Stimulated activated CD8-positive, alpha-beta memory T cell treated with anti-CD3 and anti-CD28 coated beads, Interleukin-7, amount 100 ng/mL, for 4 hours (primary cell): ENCODE measurements around the gene CCDC12.

Source experiments
- DNase-seq, 2 donors: peaks; one replicate each; pipeline ENCODE4 v3.0.0-alpha.2; 2020; ENCODE audit warnings: low read depth in 2 of 2

CCDC12 gene

GRCh38 chr3:46938118-46938517 lies 38.4 kb downstream of the CCDC12 start:
- DNase-seq, result no peak

DNA sequence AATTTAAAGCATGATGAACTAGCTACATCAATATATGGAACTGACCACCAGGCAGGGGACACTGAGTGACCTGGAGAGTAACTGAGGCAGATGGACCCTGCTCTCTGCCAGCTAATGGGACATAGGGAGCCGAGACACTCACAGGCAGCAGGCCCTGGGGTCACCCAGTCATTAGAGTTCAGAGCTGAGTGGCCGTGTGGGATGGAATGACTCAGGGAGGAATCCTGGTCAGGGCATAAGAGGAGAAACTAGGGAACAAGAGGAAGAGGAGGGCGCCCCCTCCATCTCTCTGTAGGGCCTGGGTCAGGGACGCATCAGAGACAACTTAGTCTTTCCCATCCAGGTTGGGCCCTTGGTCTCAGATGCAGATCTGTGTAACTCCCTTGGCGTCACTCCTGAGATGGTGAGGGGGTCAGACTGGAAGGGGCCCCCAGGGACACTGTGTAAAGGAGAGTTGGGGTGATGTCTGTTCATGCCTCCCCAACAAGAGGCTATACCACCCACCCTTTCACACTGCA lies 39.8 kb downstream of the CCDC12 start:
- DNase-seq, result no peak

DNA sequence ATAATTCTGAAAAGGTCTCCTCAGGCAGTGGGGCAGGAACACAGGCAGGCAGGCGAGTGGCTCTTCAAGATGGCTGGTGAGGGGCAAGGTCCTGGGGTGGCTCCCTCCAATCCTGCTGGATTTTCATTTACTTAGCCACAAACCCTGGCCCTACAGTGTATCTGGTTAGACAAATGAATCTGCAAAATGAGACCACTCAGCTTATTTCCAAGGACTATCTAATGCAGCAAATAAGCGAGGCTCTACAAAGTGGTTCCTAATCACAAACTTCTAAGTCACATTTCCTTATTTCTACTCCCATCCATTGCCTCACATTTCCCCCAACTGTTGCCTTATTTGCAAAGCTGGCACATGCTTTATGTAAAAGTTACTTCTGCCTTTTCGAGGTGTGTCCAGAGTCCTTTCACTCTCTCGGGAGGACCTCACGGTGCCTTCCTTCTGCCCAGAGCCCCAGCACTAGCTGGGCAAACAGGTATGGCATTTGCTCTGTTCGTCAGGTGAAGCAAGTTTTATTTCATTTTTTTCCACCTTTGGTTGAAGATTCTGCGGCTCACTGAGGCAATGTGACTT lies 40.5 kb downstream of the CCDC12 start:
- no peak for DNase-seq

DNA sequence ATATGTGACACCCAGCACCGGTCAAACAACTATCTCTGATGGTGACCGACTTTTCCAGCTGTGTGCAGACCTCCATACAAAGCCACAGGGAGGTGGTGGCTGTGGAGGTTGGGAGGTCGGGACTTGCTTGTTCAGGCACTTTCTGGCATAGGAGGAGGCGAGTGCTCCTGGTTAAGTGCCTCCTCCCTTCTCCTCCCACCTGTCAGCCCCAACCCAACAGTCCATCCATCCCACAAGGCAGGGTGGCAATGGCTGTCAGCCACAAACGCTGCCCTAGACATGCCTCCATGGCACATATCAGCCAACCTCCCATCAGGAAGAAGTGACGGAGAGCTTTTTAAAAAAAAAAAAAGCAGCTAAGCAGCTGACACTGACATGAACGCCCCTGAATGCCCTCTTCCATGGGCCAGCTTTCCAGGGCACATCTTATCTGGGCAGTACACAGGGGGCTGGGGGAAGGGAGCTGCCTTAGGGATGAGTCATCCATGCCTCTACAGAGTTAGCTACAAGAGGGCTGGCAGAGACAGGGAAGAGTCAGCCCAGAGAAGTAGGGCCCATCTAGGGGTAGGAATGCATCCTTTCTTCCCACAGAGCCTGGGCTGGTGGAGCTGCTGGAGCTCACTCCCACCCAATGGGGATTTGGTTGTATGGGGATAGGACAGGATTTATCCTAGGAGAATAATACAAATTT lies 41.2 kb downstream of the CCDC12 start:
- DNase-seq, result no peak

DNA sequence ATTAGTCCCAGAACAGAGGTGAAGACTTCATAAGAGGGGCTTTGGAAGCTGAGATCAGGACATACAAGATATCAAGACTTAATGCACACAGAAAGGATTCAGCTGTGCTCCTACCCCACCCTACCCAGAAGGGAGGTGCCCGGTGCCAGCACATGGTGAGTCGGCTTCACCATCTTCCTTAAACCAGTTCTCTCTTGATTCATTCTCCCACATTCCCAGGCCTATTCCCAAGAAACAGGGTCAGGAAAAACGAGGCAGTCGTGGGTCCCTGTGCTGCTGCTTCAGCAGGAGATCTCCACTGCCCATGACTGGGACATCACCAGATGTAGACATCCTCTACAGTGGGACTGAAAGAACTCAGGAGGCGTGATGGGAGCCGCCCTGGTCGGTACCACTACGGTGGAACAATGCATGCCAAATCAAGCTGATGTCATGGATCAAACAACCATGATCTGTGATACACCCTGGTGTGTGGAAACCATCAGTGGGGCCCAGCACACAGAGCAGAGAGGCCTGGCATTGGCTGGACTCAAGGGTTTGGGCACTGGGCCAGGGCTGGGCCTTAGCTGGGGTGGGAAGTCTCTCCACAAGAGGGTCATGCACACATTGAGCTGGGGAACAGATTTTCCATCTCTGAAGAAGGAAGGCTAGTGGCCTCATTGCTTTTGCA lies 41.9 kb downstream of the CCDC12 start:
- DNase-seq, result no peak

DNA sequence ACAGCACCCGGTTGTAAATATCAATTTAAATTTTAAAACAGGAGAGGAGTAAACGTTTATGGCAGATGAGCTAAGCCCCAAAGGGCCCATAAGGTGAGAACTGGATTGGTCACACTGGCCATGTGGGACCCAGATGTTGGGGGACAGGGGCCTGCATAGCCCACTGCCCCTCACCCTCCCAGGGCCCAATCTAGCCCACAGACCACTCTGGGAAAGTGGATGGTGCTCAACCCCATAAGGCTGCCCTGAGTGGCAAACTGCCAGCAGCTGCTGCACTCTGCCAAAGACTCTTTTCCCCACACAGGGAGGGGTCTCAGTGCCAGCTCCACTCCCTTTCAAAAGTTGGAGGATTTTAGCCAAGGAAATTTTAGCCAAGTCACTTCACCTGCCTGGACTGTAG lies 42.5 kb downstream of the CCDC12 start:
- DNase-seq, result no peak

- DNase-seq, result no peak
Measured at GRCh38 chr3:46933261-46933660, 43.3 kb downstream of the CCDC12 start.

- DNase-seq, result no peak
Measured at GRCh38 chr3:46932455-46933225, 43.9 kb downstream of the CCDC12 start.

GRCh38 chr3:46931631-46932331 lies 44.8 kb downstream of the CCDC12 start:
- no peak for DNase-seq

DNA sequence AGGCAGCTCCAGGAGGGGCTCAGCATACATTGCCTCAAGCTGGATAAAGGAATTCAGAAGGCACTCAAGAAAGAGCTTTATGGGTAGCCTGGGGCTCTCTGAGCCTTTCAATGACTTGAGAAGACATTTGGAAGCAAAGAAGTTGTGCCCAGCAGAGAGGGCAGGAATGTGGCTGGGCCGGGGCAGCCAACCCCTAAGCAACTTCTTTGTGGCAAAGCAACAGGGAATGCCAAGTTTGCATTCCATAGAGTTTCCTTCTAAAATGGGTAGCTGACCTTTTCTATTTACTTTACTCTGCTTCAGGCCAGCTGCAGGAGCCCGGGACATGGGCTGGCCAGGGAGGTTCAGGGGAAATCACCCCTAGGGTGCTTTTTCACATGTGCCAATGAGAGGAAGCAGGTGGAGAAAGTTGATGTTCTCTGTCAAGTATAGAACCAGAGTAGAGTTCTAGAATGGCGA lies 45.6 kb downstream of the CCDC12 start:
- DNase-seq, result no peak

- no peak for DNase-seq
Measured at GRCh38 chr3:46930166-46930944, 46.2 kb downstream of the CCDC12 start.

- no peak for DNase-seq
Measured at GRCh38 chr3:46929324-46929723, 47.2 kb downstream of the CCDC12 start.

DNA sequence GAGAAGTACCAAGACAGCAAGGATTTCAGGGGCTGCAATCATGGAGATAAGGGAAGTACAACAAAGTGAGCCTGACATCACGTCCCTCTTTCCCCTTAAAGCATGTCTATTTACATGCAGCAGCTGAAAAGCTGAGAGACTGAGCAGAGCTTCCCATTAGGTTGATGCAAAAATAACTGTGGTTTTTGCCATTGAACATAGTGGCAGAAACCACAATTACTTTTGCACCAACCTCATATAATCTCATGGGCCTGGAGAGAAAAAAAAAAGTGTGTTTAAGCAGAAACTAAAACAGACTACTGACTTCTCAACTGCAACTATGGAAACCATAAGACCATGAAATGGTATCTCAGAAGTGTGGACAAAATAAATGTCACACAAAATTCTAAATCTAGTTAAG lies 48.3 kb downstream of the CCDC12 start:
- no peak for DNase-seq

DNA sequence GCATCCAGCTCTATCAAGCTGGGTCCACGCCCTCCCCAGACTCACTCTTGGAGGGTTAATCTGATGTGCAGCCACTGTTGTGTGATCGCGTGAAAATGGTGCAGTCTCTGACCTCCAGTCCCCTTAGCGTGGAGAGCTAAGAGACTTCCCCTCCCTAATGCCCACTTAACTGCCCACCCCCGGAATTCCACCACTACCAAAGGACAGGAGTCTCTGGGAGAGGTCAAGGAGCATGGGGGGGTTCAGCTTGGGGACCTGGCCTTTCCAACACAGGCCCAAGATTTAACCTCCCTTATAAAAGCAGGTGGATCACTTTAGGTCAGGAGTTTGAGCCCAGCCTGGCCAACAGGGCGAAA lies 48.8 kb downstream of the CCDC12 start:
- no peak for DNase-seq

GRCh38 chr3:46926871-46927717 lies 49.5 kb downstream of the CCDC12 start:
- no peak for DNase-seq

DNA sequence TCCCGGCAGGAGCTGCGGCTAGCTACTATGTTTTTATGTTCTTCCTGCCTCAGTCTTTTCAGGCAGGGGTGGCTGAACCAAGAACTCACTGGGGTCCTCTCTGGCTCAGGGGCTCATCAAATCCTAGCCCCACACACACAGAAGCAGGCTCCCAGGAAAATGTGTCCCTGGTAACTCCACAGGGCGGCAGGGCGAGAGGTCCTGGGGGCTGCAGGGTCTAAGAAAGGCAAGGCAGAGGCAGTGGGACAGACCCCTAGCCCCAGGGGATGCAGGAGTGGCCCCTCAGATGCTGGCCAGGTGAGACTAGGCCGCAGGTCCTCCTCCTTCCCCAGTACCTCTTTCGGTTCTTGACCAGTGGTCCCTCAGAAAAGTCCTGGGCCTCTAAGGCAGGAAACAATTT lies 50.1 kb downstream of the CCDC12 start:
- DNase-seq, result no peak

- DNase-seq, result no peak
Measured at GRCh38 chr3:46926039-46926438, 50.5 kb downstream of the CCDC12 start.

GRCh38 chr3:46925585-46925934 lies 51.0 kb downstream of the CCDC12 start:
- DNase-seq, result no peak

DNA sequence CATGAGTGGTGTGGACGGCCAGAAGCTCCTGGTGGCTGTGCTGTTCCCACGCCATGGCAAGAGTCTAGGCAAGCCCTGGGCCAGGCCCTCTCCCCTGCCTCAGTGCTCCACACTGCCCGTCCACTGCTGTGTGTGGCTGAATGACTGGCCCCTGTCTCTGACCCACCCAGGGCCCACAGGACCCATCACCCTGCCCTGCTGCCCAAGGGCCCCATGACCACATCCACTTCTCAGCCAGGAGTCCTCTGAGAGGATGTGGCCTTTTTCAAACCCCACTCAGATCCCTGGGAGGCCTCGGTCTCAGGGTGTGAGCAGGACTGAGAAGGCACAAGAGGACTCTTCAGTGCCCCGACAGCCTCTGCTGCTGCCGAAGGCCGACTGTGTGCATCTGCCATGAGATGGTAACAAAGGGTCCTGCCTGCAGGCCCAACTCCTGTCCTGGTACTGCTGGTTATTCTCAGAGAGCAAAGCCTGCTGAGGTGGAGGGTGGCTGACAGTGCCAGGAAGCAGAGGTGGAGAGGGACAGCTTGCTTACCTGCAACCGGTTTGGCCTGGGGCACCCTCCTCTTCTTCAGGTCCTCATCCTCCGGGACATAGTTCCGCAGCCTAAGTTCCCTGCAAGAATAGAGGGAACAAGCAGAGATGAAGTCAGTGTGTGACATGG lies 51.5 kb downstream of the CCDC12 start:
- no peak for DNase-seq
